A673 (cell line): ENCODE data around the gene ASB15. TPM values are rescaled to one million over a fixed set of nuclear protein-coding genes. Genes with fewer than 3 reads are reported as not detected.

ENCODE experiments used
- BruUV-seq: library from RNA; stranded (reverse); fragments of 400-500 nt; replicated peaks from 2 replicates; lab custom pipeline; 2021; lab: Mats Ljungman, UMichigan
- CTCF ChIA-PET: fragments of 300-600 bp; sonication (Branson Sonifier 250); formaldehyde crosslinking; loops from one replicate; lab custom pipeline; 2022; ENCODE audit warnings: antibody characterized with exemption; lab: Charles Lee
- POLR2A ChIA-PET: fragments of 300-600 bp; sonication (Branson Sonifier 250); formaldehyde crosslinking; loops from one replicate; lab custom pipeline; 2022; ENCODE audit warnings: antibody characterized with exemption; ENCODE audit not compliant: low non-redundant PET; lab: Charles Lee
- DNase-seq: peaks from one replicate; pipeline ENCODE4 v3.0.0-alpha.2; 2015; ENCODE audit warnings: low spot score
- H3K27ac ChIP-seq: fragments of 200-600 bp; sonication (generic); 2 replicates; pipeline ENCODE4 v1.5.1; 2016; ENCODE audit warnings: mixed run types, low read depth, mild to moderate bottlenecking, mixed read lengths, antibody characterized with exemption, low read length; ENCODE audit not compliant: poor library complexity, severe bottlenecking
- H3K27me3 ChIP-seq: fragments of 200-600 bp; sonication (generic); replicated peaks from 2 replicates; pipeline ENCODE4 v1.6.1; 2017; ENCODE audit warnings: mixed run types, low read depth, mild to moderate bottlenecking, mixed read lengths, antibody characterized with exemption, low read length; ENCODE audit not compliant: insufficient read depth, poor library complexity
- H3K36me3 ChIP-seq: fragments of 200-600 bp; sonication (generic); 2 replicates; pipeline ENCODE4 v1.6.1; 2016; ENCODE audit warnings: mixed run types, mild to moderate bottlenecking, mixed read lengths, antibody characterized with exemption, low read length; ENCODE audit not compliant: insufficient read depth, poor library complexity, severe bottlenecking
- H3K4me1 ChIP-seq: fragments of 200-600 bp; sonication (generic); 2 replicates; pipeline ENCODE4 v1.6.1; 2017; ENCODE audit warnings: mixed run types, mild to moderate bottlenecking, mixed read lengths, antibody characterized with exemption, low read length; ENCODE audit not compliant: insufficient read depth, poor library complexity, severe bottlenecking
- H3K4me3 ChIP-seq: fragments of 200-600 bp; sonication (generic); 2 replicates; pipeline ENCODE4 v1.5.1; 2016; ENCODE audit warnings: low read depth, mixed run types, mild to moderate bottlenecking, mixed read lengths, low read length; ENCODE audit not compliant: poor library complexity, severe bottlenecking
- H3K9me3 ChIP-seq: fragments of 200-600 bp; sonication (generic); 2 replicates; pipeline ENCODE4 v1.6.1; 2016; ENCODE audit warnings: mixed run types, low read depth, mild to moderate bottlenecking, mixed read lengths, antibody characterized with exemption, low read length; ENCODE audit not compliant: poor library complexity, severe bottlenecking
- CTCF ChIP-seq: fragments of 300-800, 200-600 bp; sonication (generic); conservative IDR thresholded peaks from 2 replicates; pipeline ENCODE4 v1.5.1; 2017; ENCODE audit warnings: low read depth, mild to moderate bottlenecking, antibody characterized with exemption, low read length, moderate library complexity, mixed read lengths
- EZH2 ChIP-seq: fragments of 200-600 bp; sonication (generic); IDR thresholded peaks from 2 replicates; pipeline ENCODE4 v1.6.1; 2017; ENCODE audit warnings: borderline replicate concordance, low read depth, mild to moderate bottlenecking, mixed read lengths, antibody characterized with exemption, low read length; ENCODE audit not compliant: poor library complexity, severe bottlenecking
- intact Hi-C: fragments of 100-400 bp; cut with micrococcal nuclease; formaldehyde crosslinking; loops from one replicate; pipeline ENCODE4 v1.10.0; 2022; ENCODE audit not compliant: unreplicated experiment
- total RNA-seq: library from RNA; stranded (reverse); gene quantifications from 2 replicates; pipeline ENCODE4 v1.2.3, GENCODE V29; 2021

The ASB15 gene
- total RNA-seq, 1 experiment from 2014 or later: not detected

GRCh38 chr7:123579416-123579815 is 22.2 kb upstream of the ASB15 start:
- POLR2A ChIA-PET: no interaction called here
- intact Hi-C loops: no loop called here
- CTCF ChIA-PET: no interaction called here

GRCh38 chr7:123580406-123581161 is 21.0 kb upstream of the ASB15 start:
- Histone ChIP-seq H3K9me3 (no peaks in the 10 kb centered on the region), H3K27ac (no peak overlapping the region), H3K4me3 (no peak overlapping the region), H3K36me3 (no peaks in the 10 kb centered on the region), H3K4me1 (no peaks in the 10 kb centered on the region), H3K27me3 (no peaks in the 10 kb centered on the region)
- TF ChIP-seq EZH2 (no peak), CTCF (peak; percentile 75)
- no TSS peak for BruUV-seq
- peak; percentile 60 for DNase-seq
- ChIA-PET CTCF (interaction anchor here (0.7 kb wide), 1 partner anchor 28 kb away, joined by 4 read pairs; no protein-coding TSS in a partner anchor), POLR2A (interaction anchor here (0.6 kb wide), 1 partner anchor 505 kb away, joined by 11 read pairs; no protein-coding TSS in a partner anchor)
- intact Hi-C loops: loop anchor here (1.0 to 5.0 kb wide), 3 partner anchors 122 to 292 kb away; no protein-coding TSS in a partner anchor

More at GRCh38 chr7:123579416-123579815, 22.2 kb upstream of the ASB15 start:
- TF ChIP-seq EZH2 (no peak), CTCF (no peak)
- Histone ChIP-seq H3K4me1 (no peaks in the 10 kb centered on the region), H3K9me3 (no peaks in the 10 kb centered on the region), H3K36me3 (no peaks in the 10 kb centered on the region), H3K27ac (no peak overlapping the region), H3K27me3 (no peaks in the 10 kb centered on the region), H3K4me3 (no peak overlapping the region)
- no peak for DNase-seq
- BruUV-seq: no TSS peak

- no TSS peak for BruUV-seq
- H3K4me1 ChIP-seq: no peaks in the 10 kb centered on the region
- no peaks in the 10 kb centered on the region for H3K27me3 ChIP-seq
- no peak overlapping the region for H3K27ac ChIP-seq
- no peak overlapping the region for H3K4me3 ChIP-seq
- TF ChIP-seq EZH2 (no peak), CTCF (0 out of 2 replicates have a peak, but pooled peaks have one; percentile 17)
- intact Hi-C loops: loop anchor here (2.0 to 5.0 kb wide), 2 partner anchors 121 to 292 kb away; no protein-coding TSS in a partner anchor
- CTCF ChIA-PET: interaction anchor here (0.7 kb wide), 1 partner anchor 28 kb away, joined by 4 read pairs; no protein-coding TSS in a partner anchor
- DNase-seq: no peak
- no peaks in the 10 kb centered on the region for H3K9me3 ChIP-seq
- POLR2A ChIA-PET: interaction anchor here (0.6 kb wide), 1 partner anchor 505 kb away, joined by 11 read pairs; no protein-coding TSS in a partner anchor
- H3K36me3 ChIP-seq: no peaks in the 10 kb centered on the region
Measured at GRCh38 chr7:123581162-123581459, 20.5 kb upstream of the ASB15 start.
